Measurements from ENCODE around the gene TBATA. TPM values are rescaled to one million over a fixed set of nuclear protein-coding genes. Genes with fewer than 3 reads are reported as not detected.

Gene TBATA
- total RNA-seq, 3 donors from 2014 or later = not detected

DNA sequence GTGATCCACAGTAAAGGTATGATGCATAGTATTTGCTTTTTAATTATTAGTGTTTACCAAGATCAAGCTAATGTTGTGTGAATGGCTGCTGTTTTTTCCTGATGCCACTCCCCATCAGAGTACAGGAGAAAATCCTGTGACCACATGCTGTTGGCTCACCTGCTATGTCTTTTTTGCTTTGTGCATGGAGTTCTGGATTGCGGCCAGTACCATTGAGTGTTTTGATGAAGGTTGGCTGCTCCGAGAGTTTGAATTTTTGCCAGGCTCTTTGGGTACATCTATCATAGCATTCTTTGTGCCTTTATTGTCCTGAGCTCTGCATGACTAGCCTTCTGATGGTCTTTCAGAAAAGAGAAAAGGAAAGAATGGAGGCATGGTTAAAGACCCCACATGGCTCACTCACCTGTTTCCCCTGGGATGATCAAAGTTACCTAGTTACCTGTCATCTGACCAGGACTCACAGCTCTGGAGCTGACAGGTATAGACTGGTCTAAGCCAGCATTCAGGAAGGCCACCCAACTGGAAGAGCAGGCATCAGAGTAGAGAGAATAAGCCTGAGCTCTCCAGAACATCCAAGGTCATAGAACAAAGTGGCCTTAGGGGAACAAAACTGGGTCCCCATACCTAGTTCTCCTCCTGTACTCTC, 18.7 kb upstream of the TBATA start:
- intact Hi-C loops (cut with DNase I; ENCODE audit: low total_unique reads) = loop anchor here (5.0 kb wide), 1 partner anchor 652 kb away; no protein-coding TSS in a partner anchor
- peak in 1 of 2 donors; percentile 77 for DNase-seq (ENCODE audit: low spot score in 2 of 2)
- Histone ChIP-seq H3K36me3 (no peaks in the 10 kb centered on the region), H3K9me3 (no peaks in the 10 kb centered on the region), H3K4me1 (no peaks in the 10 kb centered on the region), H3K27me3 (no peaks in the 10 kb centered on the region), H3K27ac (peak overlapping the region; percentile 1 to 59), H3K4me3 (no peak overlapping the region)
- TF ChIP-seq, protein P1, sequence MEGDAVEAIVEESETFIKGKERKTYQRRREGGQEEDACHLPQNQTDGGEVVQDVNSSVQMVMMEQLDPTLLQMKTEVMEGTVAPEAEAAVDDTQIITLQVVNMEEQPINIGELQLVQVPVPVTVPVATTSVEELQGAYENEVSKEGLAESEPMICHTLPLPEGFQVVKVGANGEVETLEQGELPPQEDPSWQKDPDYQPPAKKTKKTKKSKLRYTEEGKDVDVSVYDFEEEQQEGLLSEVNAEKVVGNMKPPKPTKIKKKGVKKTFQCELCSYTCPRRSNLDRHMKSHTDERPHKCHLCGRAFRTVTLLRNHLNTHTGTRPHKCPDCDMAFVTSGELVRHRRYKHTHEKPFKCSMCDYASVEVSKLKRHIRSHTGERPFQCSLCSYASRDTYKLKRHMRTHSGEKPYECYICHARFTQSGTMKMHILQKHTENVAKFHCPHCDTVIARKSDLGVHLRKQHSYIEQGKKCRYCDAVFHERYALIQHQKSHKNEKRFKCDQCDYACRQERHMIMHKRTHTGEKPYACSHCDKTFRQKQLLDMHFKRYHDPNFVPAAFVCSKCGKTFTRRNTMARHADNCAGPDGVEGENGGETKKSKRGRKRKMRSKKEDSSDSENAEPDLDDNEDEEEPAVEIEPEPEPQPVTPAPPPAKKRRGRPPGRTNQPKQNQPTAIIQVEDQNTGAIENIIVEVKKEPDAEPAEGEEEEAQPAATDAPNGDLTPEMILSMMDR (IDR thresholded peaks at IDR 0.05) = no peak
- peak in 1 of 3 donors; percentile 65 for TF ChIP-seq POLR2AphosphoS5 (IDR thresholded peaks at IDR 0.05)

- no peaks in the 10 kb centered on the region for H3K9me3 ChIP-seq
- no peaks in the 10 kb centered on the region for H3K4me1 ChIP-seq
- H3K4me3 ChIP-seq = no peak overlapping the region
- no peak for DNase-seq (ENCODE audit: low spot score in 2 of 2)
- TF ChIP-seq, protein P1 (IDR thresholded peaks at IDR 0.05) = no peak
- no peak for TF ChIP-seq POLR2A (IDR thresholded peaks at IDR 0.05)
- TF ChIP-seq POLR2AphosphoS5 (IDR thresholded peaks at IDR 0.05) = no peak
- intact Hi-C loops (cut with DNase I; ENCODE audit: low total_unique reads) = loop anchor here (5.0 kb wide), 1 partner anchor 650 kb away; no protein-coding TSS in a partner anchor
- H3K27ac ChIP-seq = no peak overlapping the region
- no peaks in the 10 kb centered on the region for H3K27me3 ChIP-seq
- H3K36me3 ChIP-seq = no peaks in the 10 kb centered on the region
Measured at GRCh38 chr10:70801854-70802253, 16.7 kb upstream of the TBATA start.

DNA sequence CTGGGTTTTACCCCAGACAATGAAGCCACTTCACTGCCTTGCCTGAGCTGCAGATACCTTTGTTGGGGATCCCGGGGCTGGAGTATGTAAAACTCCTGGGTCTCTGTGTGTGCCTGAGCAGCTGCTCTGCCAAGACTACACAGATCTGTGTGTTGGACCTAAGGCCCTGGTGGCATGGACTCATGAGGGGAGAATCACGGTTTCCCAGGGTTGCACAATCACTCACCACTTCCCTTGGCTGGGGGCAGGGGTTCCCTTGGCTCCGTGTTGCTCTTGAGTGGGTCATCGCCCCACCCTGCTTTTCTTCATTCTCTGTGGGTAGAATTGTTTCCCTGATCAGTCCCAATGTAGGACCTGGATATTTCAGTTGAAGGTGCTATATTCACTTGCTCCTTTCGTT, 13.9 kb upstream of the TBATA start:
- Histone ChIP-seq H3K27ac (no peak overlapping the region), H3K36me3 (no peaks in the 10 kb centered on the region), H3K4me3 (no peak overlapping the region), H3K4me1 (no peaks in the 10 kb centered on the region), H3K27me3 (no peaks in the 10 kb centered on the region), H3K9me3 (no peaks in the 10 kb centered on the region)
- intact Hi-C loops (cut with DNase I; ENCODE audit: low total_unique reads) = no loop called here
- no peak for TF ChIP-seq POLR2A (IDR thresholded peaks at IDR 0.05)
- TF ChIP-seq, protein P1 (IDR thresholded peaks at IDR 0.05) = no peak
- no peak for TF ChIP-seq POLR2AphosphoS5 (IDR thresholded peaks at IDR 0.05)
- no peak for DNase-seq (ENCODE audit: low spot score in 2 of 2)

DNA sequence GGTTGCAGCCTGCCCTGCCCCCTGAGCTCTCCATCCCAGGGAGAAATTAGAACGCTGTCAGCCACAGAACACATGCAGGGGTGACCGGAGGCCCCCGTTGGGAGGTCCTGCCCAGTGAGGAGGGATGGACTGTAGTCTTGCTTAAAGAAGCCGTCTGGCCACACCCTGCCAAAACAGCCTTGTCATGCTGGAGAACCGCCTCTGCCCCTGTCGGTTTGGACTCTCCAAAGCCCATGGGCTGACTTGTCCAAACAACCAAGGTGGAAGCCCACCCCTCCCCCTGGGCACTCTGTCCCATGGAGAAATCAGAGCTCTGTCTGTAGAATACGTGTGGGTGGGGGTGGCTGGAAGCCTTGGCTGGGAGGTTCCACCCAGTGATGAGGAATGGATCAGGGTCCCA, 12.7 kb upstream of the TBATA start:
- TF ChIP-seq POLR2AphosphoS5 (IDR thresholded peaks at IDR 0.05) (no peak), POLR2A (IDR thresholded peaks at IDR 0.05) (no peak)
- TF ChIP-seq, protein P1 (IDR thresholded peaks at IDR 0.05) = no peak
- H3K27me3 ChIP-seq = no peaks in the 10 kb centered on the region
- H3K9me3 ChIP-seq = no peaks in the 10 kb centered on the region
- no peaks in the 10 kb centered on the region for H3K4me1 ChIP-seq
- intact Hi-C loops (cut with DNase I; ENCODE audit: low total_unique reads) = no loop called here
- DNase-seq (ENCODE audit: low spot score in 2 of 2) = no peak
- H3K27ac ChIP-seq = no peak overlapping the region
- H3K36me3 ChIP-seq = no peaks in the 10 kb centered on the region
- H3K4me3 ChIP-seq = no peak overlapping the region

GRCh38 chr10:70795613-70796012, 10.4 kb upstream of the TBATA start:
- TF ChIP-seq POLR2AphosphoS5 (IDR thresholded peaks at IDR 0.05) (no peak), POLR2A (IDR thresholded peaks at IDR 0.05) (no peak)
- TF ChIP-seq, protein P1 (IDR thresholded peaks at IDR 0.05) = no peak
- intact Hi-C loops (cut with DNase I; ENCODE audit: low total_unique reads) = no loop called here
- no peak overlapping the region for H3K4me3 ChIP-seq
- no peak overlapping the region for H3K27ac ChIP-seq
- H3K27me3 ChIP-seq = no peaks in the 10 kb centered on the region
- no peaks in the 10 kb centered on the region for H3K9me3 ChIP-seq
- no peak for DNase-seq (ENCODE audit: low spot score in 2 of 2)
- no peaks in the 10 kb centered on the region for H3K36me3 ChIP-seq
- no peaks in the 10 kb centered on the region for H3K4me1 ChIP-seq
